Memory B cell (primary cell): ENCODE measurements around the gene NEURL1B.

Experiments
- ATAC-seq: fragments of 150-1000 bp; cut with Tn5 transposase; 2 replicates; pipeline ENCODE4 v1.10.0; 2021; ENCODE audit warnings: low read depth, mild to moderate bottlenecking, moderate library complexity
- DNase-seq, 2 donors: peaks; one replicate each; pipeline ENCODE4 v3.0.0; 2022; ENCODE audit warnings: low spot score in 2 of 2
- H3K27ac Mint-ChIP-seq: one replicate; pipeline ENCODE4 v1.8.0; 2022; ENCODE audit warnings: mild to moderate bottlenecking, moderate library complexity, mixed read lengths
- H3K27me3 Mint-ChIP-seq: one replicate; pipeline ENCODE4 v1.8.0; 2022; ENCODE audit warnings: mixed read lengths
- H3K36me3 Mint-ChIP-seq: one replicate; pipeline ENCODE4 v1.8.0; 2022; ENCODE audit warnings: mild to moderate bottlenecking, mixed read lengths
- H3K4me1 Mint-ChIP-seq: one replicate; pipeline ENCODE4 v1.8.0; 2022; ENCODE audit warnings: mixed read lengths
- H3K4me3 Mint-ChIP-seq: one replicate; pipeline ENCODE4 v1.8.0; 2022; ENCODE audit warnings: mild to moderate bottlenecking, moderate library complexity, mixed read lengths
- H3K9me3 Mint-ChIP-seq: one replicate; pipeline ENCODE4 v1.8.0; 2022; ENCODE audit warnings: mixed read lengths

NEURL1B gene

DNA sequence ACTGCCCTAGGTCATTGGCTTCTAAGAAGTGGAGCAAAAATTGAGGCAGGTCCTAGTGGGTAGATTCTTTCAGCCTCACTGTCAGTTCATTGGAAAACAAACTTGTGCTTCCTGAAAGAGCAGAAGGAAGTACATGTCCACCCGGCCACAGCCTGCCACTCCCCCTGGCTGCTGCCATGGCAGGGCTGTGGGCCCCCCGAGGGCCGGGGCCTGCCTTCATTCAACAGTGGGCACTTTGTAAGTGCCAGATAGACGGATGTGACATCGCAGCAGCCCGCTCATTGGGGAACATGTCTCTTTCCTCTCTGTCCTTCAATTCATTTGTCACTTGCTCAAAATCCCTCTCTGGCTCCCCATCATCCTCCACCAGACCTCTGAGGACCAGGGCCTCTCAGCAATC, 20.6 kb upstream of the NEURL1B start:
- H3K27ac Mint-ChIP-seq = no peak overlapping the region
- H3K36me3 Mint-ChIP-seq = no peaks in the 10 kb centered on the region
- no peak overlapping the region for H3K4me3 Mint-ChIP-seq
- no peak for DNase-seq
- peaks cover 3% of the 10 kb centered on the region for H3K27me3 Mint-ChIP-seq
- no peaks in the 10 kb centered on the region for H3K4me1 Mint-ChIP-seq
- H3K9me3 Mint-ChIP-seq = no peaks in the 10 kb centered on the region
- no peak for ATAC-seq

DNA sequence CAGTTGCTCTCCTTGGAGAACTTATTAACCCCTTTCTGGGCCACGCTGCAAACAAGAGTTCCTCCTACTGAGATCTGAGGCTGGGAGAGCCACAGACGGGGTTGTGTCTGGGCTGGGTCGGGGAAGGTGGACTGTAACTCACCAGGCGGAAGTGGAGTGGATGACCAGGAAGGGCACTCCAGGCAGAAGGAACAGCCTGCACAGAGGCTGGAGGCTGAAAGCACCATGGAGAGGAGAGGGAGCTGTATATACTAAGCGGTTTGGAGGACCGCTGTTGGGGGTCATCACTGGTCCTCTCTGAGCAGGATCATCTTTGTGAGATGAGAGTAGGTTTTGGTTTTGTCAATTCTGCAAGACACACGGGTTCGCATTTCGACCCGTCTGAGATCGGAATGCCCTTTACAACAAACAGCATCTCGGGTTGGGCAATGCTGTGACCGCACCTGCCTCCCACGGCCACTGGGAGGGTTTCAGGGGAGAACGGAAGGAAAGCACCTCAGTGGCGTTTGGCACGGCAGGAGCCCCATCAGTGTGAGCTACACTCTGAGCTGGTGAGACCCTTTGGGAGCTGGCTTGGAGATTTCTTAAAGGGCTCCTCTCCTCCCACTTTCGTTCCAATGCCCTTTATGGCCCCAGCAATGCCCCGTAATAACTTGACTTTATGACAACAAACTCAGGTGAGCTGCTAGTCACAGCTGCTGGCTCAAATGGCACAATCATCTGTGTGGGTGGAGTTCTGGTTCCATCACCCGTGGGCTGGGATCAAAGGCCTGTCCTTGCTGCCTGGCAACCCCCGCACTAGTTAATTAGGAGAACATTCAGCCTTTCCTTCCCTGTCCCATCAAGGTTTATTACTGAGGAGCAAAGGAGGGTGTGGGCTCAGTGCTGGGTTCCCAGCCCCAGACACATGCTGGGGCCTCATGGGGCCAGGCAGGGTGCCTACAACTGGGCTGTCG, 18.7 kb upstream of the NEURL1B start:
- Mint-ChIP-seq H3K4me1 (no peaks in the 10 kb centered on the region), H3K27ac (no peak overlapping the region), H3K9me3 (no peaks in the 10 kb centered on the region), H3K4me3 (no peak overlapping the region), H3K27me3 (peaks cover 6% of the 10 kb centered on the region), H3K36me3 (no peaks in the 10 kb centered on the region)
- DNase-seq = no peak
- no peak for ATAC-seq

DNA sequence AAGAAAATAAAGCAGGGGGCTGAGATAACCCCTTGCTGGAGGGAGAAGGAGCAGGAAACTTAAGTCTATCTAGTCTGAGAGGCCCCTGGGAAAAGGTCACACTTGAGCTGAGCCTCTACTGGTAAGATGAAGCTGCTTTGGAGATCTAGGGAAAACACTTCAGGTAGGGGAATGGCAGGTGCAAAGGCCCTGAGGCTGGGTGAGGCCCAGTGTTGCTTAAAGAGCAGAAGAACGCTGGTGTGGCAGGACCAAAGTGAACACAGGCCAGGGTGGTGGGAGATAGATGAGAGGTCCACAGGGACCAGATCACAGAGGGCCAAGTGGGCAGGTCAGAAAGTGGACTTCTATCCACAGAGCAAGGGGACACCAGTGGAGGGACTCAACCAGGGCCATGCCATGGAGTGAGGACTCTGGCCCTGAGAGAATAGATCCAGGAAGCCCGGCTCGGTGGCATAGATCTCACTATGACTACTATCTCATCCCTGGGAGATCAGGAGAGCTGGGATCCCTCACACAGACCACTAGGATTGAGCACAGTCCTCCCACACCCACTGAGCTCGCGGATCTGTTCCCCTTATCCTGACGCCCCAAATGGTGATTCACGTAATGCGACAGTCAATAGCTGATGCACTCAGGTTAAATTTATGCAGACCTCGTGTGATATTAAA, 17.6 kb upstream of the NEURL1B start:
- Mint-ChIP-seq H3K4me1 (no peaks in the 10 kb centered on the region), H3K4me3 (no peak overlapping the region), H3K27ac (no peak overlapping the region), H3K9me3 (no peaks in the 10 kb centered on the region), H3K27me3 (peaks cover 6% of the 10 kb centered on the region), H3K36me3 (no peaks in the 10 kb centered on the region)
- no peak for ATAC-seq
- no peak for DNase-seq

DNA sequence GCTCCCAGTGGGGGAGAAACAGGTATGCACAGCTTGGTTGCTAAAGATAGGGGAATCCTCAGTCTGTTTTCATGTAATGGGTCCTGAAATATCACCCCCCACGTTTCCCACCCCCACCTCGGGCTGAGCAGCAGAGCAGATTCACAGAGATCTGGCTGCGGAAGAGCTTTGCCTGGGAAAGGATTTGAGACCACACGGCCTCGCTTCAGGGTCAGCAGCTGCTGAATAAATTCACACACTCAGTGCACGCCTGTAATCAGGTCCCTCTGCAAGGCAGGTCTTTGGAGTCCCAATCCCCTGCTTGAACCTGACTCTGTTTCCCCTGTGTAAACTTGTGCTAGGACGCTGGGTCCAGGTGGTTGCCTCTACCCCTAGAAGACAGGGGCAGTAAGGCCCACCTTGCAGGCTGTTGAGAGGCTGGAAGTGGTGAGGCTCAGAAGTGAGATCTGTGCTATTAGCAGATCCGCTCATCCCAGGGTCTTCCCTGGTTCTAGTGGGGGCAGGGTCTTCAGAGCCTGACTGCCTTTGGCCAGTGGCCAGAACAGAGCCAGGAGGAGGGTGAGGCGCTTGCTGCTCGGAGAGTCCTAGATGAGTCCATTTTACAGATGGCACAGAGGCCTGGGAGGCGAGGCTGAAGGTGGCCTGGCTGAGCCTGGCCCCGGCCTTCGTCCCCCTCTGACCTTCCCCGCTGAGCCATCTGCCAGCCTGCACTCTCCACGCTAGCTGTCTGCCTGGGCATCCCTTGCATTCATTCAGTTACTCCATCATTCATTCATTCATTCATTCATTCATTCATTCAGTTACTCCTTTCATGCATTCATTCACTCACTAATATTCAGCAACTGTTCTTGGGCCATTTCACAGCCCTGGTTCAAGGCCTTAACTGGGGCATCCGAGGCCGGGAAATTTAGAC, 16.7 kb upstream of the NEURL1B start:
- H3K27ac Mint-ChIP-seq = no peak overlapping the region
- no peaks in the 10 kb centered on the region for H3K9me3 Mint-ChIP-seq
- no peaks in the 10 kb centered on the region for H3K36me3 Mint-ChIP-seq
- ATAC-seq (no peak), DNase-seq (no peak)
- peaks cover 6% of the 10 kb centered on the region for H3K27me3 Mint-ChIP-seq
- no peaks in the 10 kb centered on the region for H3K4me1 Mint-ChIP-seq
- no peak overlapping the region for H3K4me3 Mint-ChIP-seq

DNA sequence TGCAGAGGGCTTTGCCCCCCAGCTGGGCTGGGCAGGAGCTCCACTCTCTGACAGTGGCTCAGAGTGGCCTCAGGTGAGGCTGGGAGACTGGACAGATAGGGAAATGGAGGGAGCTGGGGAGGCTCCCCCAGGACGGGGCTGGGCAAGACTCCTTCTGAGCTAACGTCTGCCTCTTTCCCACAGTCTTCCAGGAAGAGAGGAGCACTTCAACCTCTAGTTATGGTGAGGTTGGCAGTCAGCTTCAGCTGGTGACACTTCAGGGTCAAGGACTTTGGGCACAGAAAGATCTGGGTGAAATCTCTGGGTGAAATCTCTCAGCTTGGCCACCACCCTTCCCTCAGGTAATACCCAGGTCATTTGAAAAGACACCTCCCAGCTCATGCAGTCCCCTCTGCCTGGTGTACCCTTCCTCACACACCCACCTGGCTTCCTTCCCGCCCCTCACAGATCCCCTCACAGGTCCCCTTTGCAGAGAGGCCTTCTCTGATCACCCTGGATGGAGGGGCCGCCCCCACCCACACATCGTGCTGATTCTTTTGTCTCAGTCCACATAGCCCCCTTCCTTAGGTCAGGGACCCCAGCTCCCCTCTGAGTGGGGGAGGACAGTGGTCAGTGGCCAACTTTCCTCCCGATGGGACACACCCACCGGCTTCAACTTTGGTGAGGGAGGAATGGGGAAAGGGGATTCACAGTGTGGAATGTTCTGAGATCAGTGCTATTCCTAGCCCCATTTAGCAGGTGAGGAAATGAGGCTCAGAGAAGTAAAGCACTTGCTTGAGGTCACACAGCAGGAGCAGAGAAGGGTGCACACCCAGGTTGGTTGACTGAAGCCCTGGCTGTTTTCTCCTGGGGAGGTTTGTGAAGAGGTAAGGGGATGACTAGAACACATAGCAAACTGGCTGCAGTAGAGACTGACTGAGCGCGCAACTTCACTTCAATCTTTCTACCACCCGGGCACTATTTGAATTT, 15.8 kb upstream of the NEURL1B start:
- ATAC-seq (no peak), DNase-seq (no peak)
- peaks cover 3% of the 10 kb centered on the region for H3K27me3 Mint-ChIP-seq
- H3K4me3 Mint-ChIP-seq = no peak overlapping the region
- no peaks in the 10 kb centered on the region for H3K4me1 Mint-ChIP-seq
- H3K27ac Mint-ChIP-seq = no peak overlapping the region
- no peaks in the 10 kb centered on the region for H3K36me3 Mint-ChIP-seq
- H3K9me3 Mint-ChIP-seq = no peaks in the 10 kb centered on the region

DNA sequence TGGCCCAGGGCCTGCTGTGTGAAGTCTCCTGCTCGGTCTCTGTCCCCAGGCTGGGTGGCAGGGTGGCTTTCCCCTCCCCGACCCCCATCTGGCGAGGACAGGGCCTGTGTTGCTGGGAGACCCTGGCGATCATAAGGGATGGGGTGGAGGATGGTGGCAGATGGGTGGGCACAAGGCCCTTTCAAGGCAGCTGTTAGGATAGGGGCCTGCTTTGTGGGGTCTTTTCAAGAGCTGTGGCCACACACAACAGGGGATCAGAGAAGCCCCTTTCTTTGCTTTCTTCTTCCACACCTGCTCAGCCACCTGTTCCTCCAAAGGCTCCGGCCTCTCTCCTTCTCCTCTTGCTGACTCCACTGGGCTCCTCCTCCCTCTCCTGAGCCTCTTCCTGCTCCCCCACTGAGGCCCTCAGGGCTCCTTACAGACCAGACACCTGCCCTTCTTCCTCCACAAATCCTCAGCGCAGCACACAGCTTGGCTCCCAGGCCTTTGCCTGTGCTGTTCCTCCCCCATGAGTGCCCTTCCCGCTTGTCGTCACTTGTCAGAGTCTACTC, 15.0 kb upstream of the NEURL1B start:
- Mint-ChIP-seq H3K4me1 (no peaks in the 10 kb centered on the region), H3K36me3 (no peaks in the 10 kb centered on the region), H3K27me3 (peaks cover 4% of the 10 kb centered on the region), H3K4me3 (no peak overlapping the region), H3K9me3 (no peaks in the 10 kb centered on the region), H3K27ac (no peak overlapping the region)
- DNase-seq = no peak
- no peak for ATAC-seq

DNA sequence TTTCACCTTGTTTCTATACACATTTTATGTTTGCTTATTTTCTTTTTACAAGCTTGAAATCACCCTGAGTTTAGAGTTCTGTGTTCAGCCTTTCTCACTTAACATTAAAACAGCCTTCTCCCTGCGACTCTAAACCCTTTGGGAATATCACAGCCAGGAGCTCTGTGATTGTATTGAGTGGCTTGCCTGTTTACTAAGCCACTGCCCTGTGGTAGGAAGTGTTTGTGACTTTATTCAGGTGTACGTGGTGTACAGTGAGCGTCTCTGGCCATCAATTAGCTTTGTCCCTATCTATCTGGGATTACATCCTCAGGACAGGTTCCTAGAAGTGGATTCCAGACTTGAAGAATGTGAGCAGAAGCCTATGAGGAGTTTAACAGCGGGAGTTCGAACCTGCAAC, 11.0 kb upstream of the NEURL1B start:
- peaks cover 4% of the 10 kb centered on the region for H3K27me3 Mint-ChIP-seq
- no peaks in the 10 kb centered on the region for H3K4me1 Mint-ChIP-seq
- H3K9me3 Mint-ChIP-seq = no peaks in the 10 kb centered on the region
- DNase-seq = no peak
- no peak for ATAC-seq
- H3K36me3 Mint-ChIP-seq = no peaks in the 10 kb centered on the region
- no peak overlapping the region for H3K27ac Mint-ChIP-seq
- no peak overlapping the region for H3K4me3 Mint-ChIP-seq

DNA sequence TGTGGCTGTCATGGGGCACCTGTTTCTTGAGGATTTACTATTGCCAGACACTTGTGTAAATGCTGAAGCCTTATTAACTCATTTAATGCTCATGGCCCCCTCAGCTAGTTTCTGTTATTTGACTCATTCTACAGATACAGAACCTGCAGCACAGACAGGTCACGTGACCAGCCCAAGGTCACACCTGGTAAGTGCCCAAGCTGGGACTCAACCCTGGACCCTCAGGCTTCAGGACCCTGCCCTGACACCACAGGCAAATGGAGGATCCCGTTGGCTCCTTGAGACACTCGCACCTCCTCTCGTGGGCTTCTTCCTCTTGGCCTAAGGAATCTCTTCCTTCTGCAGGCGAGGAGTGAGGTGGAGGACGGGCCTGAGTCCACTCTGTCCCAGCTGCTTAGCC, 10.6 kb upstream of the NEURL1B start:
- Mint-ChIP-seq H3K4me1 (no peaks in the 10 kb centered on the region), H3K27ac (no peak overlapping the region), H3K9me3 (no peaks in the 10 kb centered on the region), H3K4me3 (no peak overlapping the region), H3K36me3 (no peaks in the 10 kb centered on the region), H3K27me3 (peaks cover 4% of the 10 kb centered on the region)
- DNase-seq (no peak), ATAC-seq (no peak)

DNA sequence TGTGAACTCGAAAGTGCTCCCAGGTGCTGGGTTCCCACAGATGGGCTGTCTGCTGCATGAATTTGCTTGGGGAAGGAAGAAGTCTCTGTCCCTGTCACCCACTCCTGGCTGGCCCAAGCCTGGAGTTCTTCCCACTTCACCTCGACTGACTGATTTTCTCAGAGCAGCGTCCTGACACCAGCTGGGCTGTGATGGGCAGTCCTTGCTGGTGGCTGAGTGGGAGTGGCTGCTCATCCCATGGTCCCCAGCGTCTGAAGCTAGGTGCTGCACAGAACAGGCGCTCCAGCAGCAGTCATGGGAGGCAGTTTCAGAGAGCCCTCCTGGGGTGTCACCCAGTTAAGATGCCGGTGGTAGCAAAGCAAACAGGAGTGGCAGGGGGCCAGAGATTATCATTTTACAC, 10.1 kb upstream of the NEURL1B start:
- H3K27ac Mint-ChIP-seq = no peak overlapping the region
- ATAC-seq = no peak

DNA sequence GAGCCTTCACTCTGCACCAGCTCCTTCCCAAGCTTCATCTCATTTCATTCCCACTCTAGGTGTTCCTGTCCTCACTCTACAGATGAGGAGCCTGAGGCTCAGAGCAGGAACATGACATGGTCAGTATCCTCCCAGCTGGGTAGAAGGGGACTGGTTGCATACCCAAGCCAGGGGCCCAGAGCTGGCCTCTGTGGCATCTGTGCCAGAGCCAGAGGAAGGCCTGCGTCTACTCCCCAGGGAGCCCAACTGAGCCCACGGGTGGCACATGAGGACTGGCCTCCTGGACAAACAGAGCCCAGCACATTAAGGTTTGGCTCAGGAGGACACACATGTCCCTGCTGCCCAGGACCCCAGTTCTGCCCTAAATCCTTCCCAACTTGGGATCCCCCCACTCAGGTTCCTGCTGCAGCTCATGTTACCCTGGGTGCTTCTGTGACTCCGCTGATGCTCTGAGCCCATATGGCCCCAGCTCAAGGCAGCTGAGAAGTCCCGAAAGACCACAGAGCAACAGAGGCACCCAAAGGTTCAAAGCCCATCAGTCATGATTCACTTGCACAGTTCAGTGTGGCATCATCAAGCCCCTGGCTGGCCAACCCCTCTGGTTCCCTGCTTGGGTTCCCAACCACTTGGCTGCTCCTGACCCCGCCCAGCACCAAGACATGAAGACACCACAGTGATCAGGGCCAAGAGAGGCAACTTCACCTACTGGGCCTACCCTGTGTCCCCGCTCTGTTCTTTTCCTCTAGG, 8.5 kb upstream of the NEURL1B start:
- H3K27me3 Mint-ChIP-seq = peaks cover 6% of the 10 kb centered on the region
- no peaks in the 10 kb centered on the region for H3K9me3 Mint-ChIP-seq
- H3K27ac Mint-ChIP-seq = no peak overlapping the region
- DNase-seq = no peak
- no peaks in the 10 kb centered on the region for H3K36me3 Mint-ChIP-seq
- ATAC-seq = no peak
- H3K4me1 Mint-ChIP-seq = no peaks in the 10 kb centered on the region
- H3K4me3 Mint-ChIP-seq = no peak overlapping the region

More for the DNA sequence above, 10.1 kb upstream of the NEURL1B start:
- no peak for DNase-seq
- H3K4me3 Mint-ChIP-seq = no peak overlapping the region
- peaks cover 4% of the 10 kb centered on the region for H3K27me3 Mint-ChIP-seq
- H3K36me3 Mint-ChIP-seq = no peaks in the 10 kb centered on the region
- H3K4me1 Mint-ChIP-seq = no peaks in the 10 kb centered on the region
- H3K9me3 Mint-ChIP-seq = no peaks in the 10 kb centered on the region

DNA sequence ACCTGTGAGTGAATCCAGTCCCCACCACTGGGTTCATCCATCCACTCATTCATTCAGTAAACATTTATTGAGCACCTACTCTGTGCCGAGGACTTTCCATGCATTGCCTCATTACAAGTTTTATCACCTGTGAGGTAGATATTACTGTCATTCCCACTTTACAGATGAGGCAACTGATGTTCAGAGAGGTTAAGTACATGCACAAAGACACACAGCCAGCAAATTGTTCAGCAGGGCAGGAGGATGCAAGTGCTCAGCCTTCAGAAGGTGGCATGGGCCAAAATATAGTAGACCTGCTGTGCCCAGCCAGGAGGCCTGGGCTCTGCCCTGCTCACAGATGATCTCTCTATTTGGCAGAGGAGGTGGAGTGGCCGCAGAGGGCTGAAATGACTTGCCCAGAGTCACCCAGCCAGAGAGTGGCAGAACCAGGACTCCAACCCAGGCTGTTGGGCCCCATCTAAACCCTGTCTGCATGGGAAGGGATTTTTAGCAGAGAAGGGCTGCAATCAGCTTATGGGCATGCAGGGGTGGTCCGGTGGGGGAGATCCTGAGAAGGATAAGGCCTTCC, 7.6 kb upstream of the NEURL1B start:
- H3K4me3 Mint-ChIP-seq = no peak overlapping the region
- H3K27me3 Mint-ChIP-seq = peaks cover 13% of the 10 kb centered on the region
- no peak for DNase-seq
- H3K36me3 Mint-ChIP-seq = no peaks in the 10 kb centered on the region
- H3K9me3 Mint-ChIP-seq = no peaks in the 10 kb centered on the region
- H3K27ac Mint-ChIP-seq = no peak overlapping the region
- no peaks in the 10 kb centered on the region for H3K4me1 Mint-ChIP-seq
- ATAC-seq = no peak
